DOHH2 (cell line): ENCODE data around the gene COMMD9.

Experiments
- EZH2phosphoT487 ChIP-seq: fragments of 200-600 bp; sonication (generic); IDR thresholded peaks from 2 replicates; pipeline ENCODE4 v1.6.1; 2017; ENCODE audit warnings: borderline replicate concordance, mild to moderate bottlenecking, antibody characterized with exemption, low read length, moderate library complexity, mixed read lengths
- TF ChIP-seq, protein P1 (sequence below): fragments of 200-600 bp; sonication (generic); IDR thresholded peaks from one replicate; pipeline ENCODE4 v1.5.1; 2014; ENCODE audit warnings: antibody characterized with exemption, mild to moderate bottlenecking, low read depth, low read length; ENCODE audit not compliant: poor library complexity, severe bottlenecking

DNA sequence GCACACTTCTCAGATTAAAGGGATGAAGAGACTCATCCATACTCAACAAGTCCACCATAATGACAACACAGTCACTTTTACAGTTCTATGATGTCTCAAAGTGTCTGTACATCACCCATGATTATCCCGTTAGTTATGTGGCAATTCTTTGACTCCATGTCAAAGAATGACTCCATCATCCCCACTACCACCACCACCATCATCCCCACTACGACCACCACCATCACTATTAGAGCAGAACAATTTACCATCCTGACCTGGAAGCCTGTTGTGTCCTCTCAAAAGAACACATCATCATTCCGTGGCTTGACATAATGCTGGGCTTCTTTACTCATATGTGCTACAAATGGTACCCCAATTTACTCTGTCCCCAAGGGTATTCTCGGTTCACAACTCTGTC lies 20.6 kb upstream of the COMMD9 start:
- TF ChIP-seq, protein P1, sequence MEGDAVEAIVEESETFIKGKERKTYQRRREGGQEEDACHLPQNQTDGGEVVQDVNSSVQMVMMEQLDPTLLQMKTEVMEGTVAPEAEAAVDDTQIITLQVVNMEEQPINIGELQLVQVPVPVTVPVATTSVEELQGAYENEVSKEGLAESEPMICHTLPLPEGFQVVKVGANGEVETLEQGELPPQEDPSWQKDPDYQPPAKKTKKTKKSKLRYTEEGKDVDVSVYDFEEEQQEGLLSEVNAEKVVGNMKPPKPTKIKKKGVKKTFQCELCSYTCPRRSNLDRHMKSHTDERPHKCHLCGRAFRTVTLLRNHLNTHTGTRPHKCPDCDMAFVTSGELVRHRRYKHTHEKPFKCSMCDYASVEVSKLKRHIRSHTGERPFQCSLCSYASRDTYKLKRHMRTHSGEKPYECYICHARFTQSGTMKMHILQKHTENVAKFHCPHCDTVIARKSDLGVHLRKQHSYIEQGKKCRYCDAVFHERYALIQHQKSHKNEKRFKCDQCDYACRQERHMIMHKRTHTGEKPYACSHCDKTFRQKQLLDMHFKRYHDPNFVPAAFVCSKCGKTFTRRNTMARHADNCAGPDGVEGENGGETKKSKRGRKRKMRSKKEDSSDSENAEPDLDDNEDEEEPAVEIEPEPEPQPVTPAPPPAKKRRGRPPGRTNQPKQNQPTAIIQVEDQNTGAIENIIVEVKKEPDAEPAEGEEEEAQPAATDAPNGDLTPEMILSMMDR = no peak
- no peak for TF ChIP-seq EZH2phosphoT487
